GM23338 (cell line): ENCODE results near the gene RIMOC1. TPM values are rescaled to one million over a fixed set of nuclear protein-coding genes. Genes with fewer than 3 reads are reported as not detected.

Experiments
- ATAC-seq: fragments of 200-7000 bp; cut with Tn5 transposase; 3 replicates; pipeline ENCODE4 v1.9.1; 2020
- DNase-seq: peaks from one replicate; pipeline ENCODE4 v3.0.0-alpha.2; 2015; ENCODE audit warnings: low spot score
- H2AFZ ChIP-seq: fragments of 200-600 bp; sonication (generic); 2 replicates; pipeline ENCODE4 v1.8.0; 2016; ENCODE audit warnings: antibody characterized with exemption, mild to moderate bottlenecking, moderate library complexity
- H3F3A ChIP-seq: fragments of 200-600 bp; sonication (generic); replicated peaks from 2 replicates; pipeline ENCODE4 v1.8.0; 2017; ENCODE audit warnings: antibody characterized with exemption, mixed run types, low read depth
- H3K27ac ChIP-seq: fragments of 200-600 bp; sonication (generic); 2 replicates; pipeline ENCODE4 v1.6.1; 2016; ENCODE audit warnings: low read depth
- H3K27me3 ChIP-seq: fragments of 200-600 bp; sonication (generic); 2 replicates; pipeline ENCODE4 v1.8.0; 2016; ENCODE audit warnings: mild to moderate bottlenecking, mixed run types, moderate library complexity; ENCODE audit not compliant: insufficient read depth
- H3K36me3 ChIP-seq: fragments of 200-600 bp; sonication (generic); 2 replicates; pipeline ENCODE4 v1.8.0; 2016; ENCODE audit warnings: mild to moderate bottlenecking; ENCODE audit not compliant: insufficient read depth
- H3K4me1 ChIP-seq: fragments of 200-600 bp; sonication (generic); 2 replicates; pipeline ENCODE4 v1.8.0; 2016; ENCODE audit warnings: mild to moderate bottlenecking, moderate library complexity; ENCODE audit not compliant: insufficient read depth
- H3K4me2 ChIP-seq: fragments of 200-600 bp; sonication (generic); 2 replicates; pipeline ENCODE4 v1.7.1; 2017; ENCODE audit warnings: mixed run types
- H3K4me3 ChIP-seq: fragments of 200-600 bp; sonication (generic); 2 replicates; pipeline ENCODE4 v1.6.1; 2016; ENCODE audit warnings: mixed run types
- H3K79me2 ChIP-seq: fragments of 200-600 bp; sonication (generic); replicated peaks from 2 replicates; pipeline ENCODE4 v1.8.0; 2017; ENCODE audit warnings: mild to moderate bottlenecking; ENCODE audit not compliant: insufficient read depth
- H3K9me2 ChIP-seq: fragments of 200-600 bp; sonication (generic); 2 replicates; pipeline ENCODE4 v1.8.0; 2017; ENCODE audit not compliant: insufficient read depth
- H4K20me1 ChIP-seq: fragments of 200-600 bp; sonication (generic); replicated peaks from 2 replicates; pipeline ENCODE4 v1.8.0; 2017; ENCODE audit warnings: mild to moderate bottlenecking; ENCODE audit not compliant: insufficient read depth
- H3K27ac Mint-ChIP-seq: 2 replicates; pipeline ENCODE4 v1.8.0; 2020; ENCODE audit warnings: inconsistent platforms, mild to moderate bottlenecking, moderate library complexity, mixed read lengths
- H3K27me3 Mint-ChIP-seq: 3 replicates; pipeline ENCODE4 v1.8.0; 2022; ENCODE audit warnings: low read depth, mild to moderate bottlenecking, moderate library complexity, mixed read lengths, inconsistent platforms; ENCODE audit not compliant: insufficient read depth, poor library complexity
- H3K36me3 Mint-ChIP-seq: 3 replicates; pipeline ENCODE4 v1.8.0; 2021; ENCODE audit warnings: low read depth, mild to moderate bottlenecking, inconsistent platforms, moderate library complexity, mixed read lengths
- H3K4me1 Mint-ChIP-seq: 3 replicates; pipeline ENCODE4 v1.8.0; 2020; ENCODE audit warnings: mild to moderate bottlenecking, inconsistent platforms, mixed read lengths
- H3K4me3 Mint-ChIP-seq: 3 replicates; pipeline ENCODE4 v1.8.0; 2021; ENCODE audit warnings: moderate library complexity, mild to moderate bottlenecking, inconsistent platforms, mixed read lengths
- H3K9me3 Mint-ChIP-seq: 3 replicates; pipeline ENCODE4 v1.8.0; 2020; ENCODE audit warnings: moderate library complexity, mild to moderate bottlenecking, inconsistent platforms, mixed read lengths
- CTCF ChIP-seq, 2 experiments: fragments of 200-600 bp in 1 of 2; sonication (generic) in 1 of 2; conservative IDR thresholded peaks; 2 replicates each; pipeline versions ENCODE4 v1.5.1 to v1.6.1; 2016 to 2017; ENCODE audit warnings: antibody characterized with exemption in 2 of 2, low read depth in 2 of 2, mild to moderate bottlenecking in 2 of 2, moderate library complexity in 1 of 2
- NANOG ChIP-seq: IDR thresholded peaks from 2 replicates; pipeline ENCODE4 v1.6.1; 2016; ENCODE audit warnings: antibody characterized with exemption, borderline replicate concordance
- REST ChIP-seq: IDR thresholded peaks from one replicate; pipeline ENCODE4 v1.6.1; 2018; ENCODE audit warnings: antibody characterized with exemption; ENCODE audit not compliant: unreplicated experiment
- STAT1 ChIP-seq: IDR thresholded peaks from one replicate; pipeline ENCODE4 v1.6.1; 2016; ENCODE audit warnings: antibody characterized with exemption; ENCODE audit not compliant: unreplicated experiment
- ZNF331 ChIP-seq: fragments of 250-450 bp; sonication (Bioruptor Pico); IDR thresholded peaks from 2 replicates; pipeline ENCODE4 v1.5.0; 2020; ENCODE audit warnings: low read depth, mild to moderate bottlenecking, moderate library complexity
- ZNF462 ChIP-seq: fragments of 250-450 bp; sonication (Bioruptor Pico); IDR thresholded peaks from 2 replicates; pipeline ENCODE4 v1.5.0; 2020; ENCODE audit warnings: mild to moderate bottlenecking, moderate library complexity
- polyA plus RNA-seq: library from polyadenylated mRNA; unstranded; fragments of >200 nt; fragmentation: Nextera tagmentation; extraction: Ambion mirVana; gene quantifications from 2 replicates; pipeline ENCODE4 v1.2.1, GENCODE V29; 2016
- total RNA-seq: library from RNA; depleted of rRNA; stranded (reverse); fragments of >200 nt; shearing (Covaris generic); gene quantifications from 2 replicates; pipeline ENCODE4 v1.2.3, GENCODE V29; 2014

Gene RIMOC1
- total and polyA plus RNA-seq, 2 experiments from 2014 or later: 26.4 to 30.3 TPM

GRCh38 chr5:41883936-41884335, 20.2 kb upstream of the RIMOC1 start (continued):
- TF ChIP-seq ZNF462 (CRISPR knock-in tag) (no peak), ZNF331 (CRISPR knock-in tag) (no peak)

DNA sequence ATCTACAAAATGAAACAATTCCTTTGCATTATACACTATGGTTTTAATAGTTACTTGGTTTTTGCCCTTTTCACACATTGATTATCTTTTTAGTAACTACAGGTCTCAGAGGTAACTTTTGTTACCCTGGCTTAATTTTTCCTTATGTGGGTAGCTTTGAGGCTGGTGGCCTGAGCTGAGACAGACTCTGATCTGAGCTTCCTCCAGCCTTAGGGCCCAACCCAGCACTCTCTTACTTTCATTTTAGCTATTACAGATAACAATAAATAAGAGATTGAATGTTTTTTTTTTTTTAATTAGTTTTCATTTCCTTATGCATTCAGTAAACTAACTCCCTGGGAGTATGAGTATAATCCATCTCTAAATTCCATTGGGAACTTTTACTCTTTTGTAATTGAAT, 18.9 kb upstream of the RIMOC1 start:
- DNase-seq (no peak), ATAC-seq (no peak)
- Mint-ChIP-seq H3K27me3 (no peaks in the 10 kb centered on the region), H3K4me1 (no peaks in the 10 kb centered on the region), H3K4me3 (no peak overlapping the region), H3K9me3 (peaks cover 33% of the 10 kb centered on the region; the same call in 2 of the 3 replicates), H3K27ac (no peak overlapping the region), H3K36me3 (peaks cover 6% of the 10 kb centered on the region; the same call in 1 of the 3 replicates)
- Histone ChIP-seq H4K20me1 (no peaks in the 10 kb centered on the region), H3K36me3 (peaks cover 4% of the 10 kb centered on the region; the same call in 1 of the 2 replicates), H3K9me2 (0 out of 2 replicates have a peak, but pooled peaks cover 7% of the 10 kb centered on the region), H2AFZ (no peak overlapping the region), H3K79me2 (no peaks in the 10 kb centered on the region), H3K27ac (no peak overlapping the region), H3K27me3 (no peaks in the 10 kb centered on the region), H3K4me2 (no peak overlapping the region), H3K4me3 (no peak overlapping the region), H3K4me1 (no peaks in the 10 kb centered on the region), H3F3A (no peaks in the 10 kb centered on the region)
- TF ChIP-seq NANOG (no peak), CTCF (conservative IDR thresholded peaks at IDR 0.05; ENCODE audit: low read depth in 2 of 2) (no peak), STAT1 (no peak), REST (no peak)
